Measurements from ENCODE around the gene OGFR. TPM values are rescaled to one million over a fixed set of nuclear protein-coding genes. Genes with fewer than 3 reads are reported as not detected.

Gene OGFR
- total and polyA plus RNA-seq, 2 donors (not counting 3 experiments of a cell fraction or from before 2014, with no cell fraction given): 30.8 to 44.0 TPM

GRCh38 chr20:62804021-62804626, 511 bp upstream of the OGFR start:
- H3K4me2 ChIP-seq (ENCODE audit: insufficient read depth, low read length): peak overlapping the region; percentile 44
- H3K27ac ChIP-seq (ENCODE audit: insufficient read depth, low read depth, low read length): no peak overlapping the region
- H3K4me1 ChIP-seq (ENCODE audit: control insufficient read depth, extremely low read depth, insufficient read depth, low read length): peaks cover 14% of the 10 kb centered on the region
- no peaks in the 10 kb centered on the region for H4K20me1 ChIP-seq (replicated peaks; ENCODE audit: control insufficient read depth, extremely low read depth, insufficient read depth, low read length)
- peaks cover 23% of the 10 kb centered on the region for H3K79me2 ChIP-seq (ENCODE audit: control insufficient read depth, insufficient read depth, low read length)
- dilution Hi-C loops (cut with MboI; ENCODE audit: extremely low pct_ligation_motif_present, low sequenced_read_pairs) (no loop called here), intact Hi-C loops (cut with micrococcal nuclease) (loop anchor here (10.0 kb wide), 1 partner anchor 419 kb away; the partner anchor contains the start of gene RPS21)
- H3K36me3 ChIP-seq (ENCODE audit: control insufficient read depth in 2 of 2, extremely low read depth in 1 of 2, insufficient read depth in 2 of 2, low read length in 2 of 2): peaks cover 10 to 16% of the 10 kb centered on the region in 2 experiments
- H3K4me3 ChIP-seq (replicated peaks in 1 of 3; ENCODE audit: insufficient read depth in 1 of 3, low read depth in 1 of 3, low read length in 3 of 3): peak overlapping the region in 1 of 3 experiments; percentile 96
- BruUV-seq (replicated peaks): no TSS peak
- no peaks in the 10 kb centered on the region for H3K27me3 ChIP-seq (ENCODE audit: control insufficient read depth in 2 of 2, insufficient read depth in 2 of 2, low read length in 2 of 2)
- FAIRE-seq (no peak), DNase-seq (ENCODE audit: low read depth, low spot score) (no peak)
- ChIA-PET POLR2A (no interaction called here), CTCF (interaction anchor here (0.7 to 2.2 kb wide), 2 partner anchors 11 to 660 kb away, joined by 3 to 7 read pairs; no protein-coding TSS in a partner anchor)
- H3K9ac ChIP-seq (replicated peaks; ENCODE audit: extremely low read depth, insufficient read depth, low read length): peak overlapping the region; percentile 14
- no peaks in the 10 kb centered on the region for H3K9me3 ChIP-seq (replicated peaks; ENCODE audit: control insufficient read depth, insufficient read depth, low read length)
- no peak for TF ChIP-seq POLR2AphosphoS5 (IDR thresholded peaks at IDR 0.05; ENCODE audit: insufficient read depth, low read depth, low read length)
- TF ChIP-seq, protein P1, sequence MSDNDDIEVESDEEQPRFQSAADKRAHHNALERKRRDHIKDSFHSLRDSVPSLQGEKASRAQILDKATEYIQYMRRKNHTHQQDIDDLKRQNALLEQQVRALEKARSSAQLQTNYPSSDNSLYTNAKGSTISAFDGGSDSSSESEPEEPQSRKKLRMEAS (IDR thresholded peaks at IDR 0.05; ENCODE audit: insufficient read depth, insufficient read length): no peak
- no peak for TF ChIP-seq GATA2 (IDR thresholded peaks at IDR 0.05; ENCODE audit: insufficient read depth, insufficient read length, low read depth, low read length)
- no peak for TF ChIP-seq EZH2 (IDR thresholded peaks at IDR 0.05; ENCODE audit: borderline replicate concordance, low read depth, low read length, severe bottlenecking)
- no peak for TF ChIP-seq JUN (IDR thresholded peaks at IDR 0.05; ENCODE audit: borderline replicate concordance, insufficient read depth, insufficient read length, low read depth)
- TF ChIP-seq POLR2A (IDR thresholded peaks at IDR 0.05; ENCODE audit: low read depth, low read length): no peak
- TF ChIP-seq MYC (IDR thresholded peaks at IDR 0.05; ENCODE audit: low read depth, low read length): no peak
- TF ChIP-seq, protein P2, sequence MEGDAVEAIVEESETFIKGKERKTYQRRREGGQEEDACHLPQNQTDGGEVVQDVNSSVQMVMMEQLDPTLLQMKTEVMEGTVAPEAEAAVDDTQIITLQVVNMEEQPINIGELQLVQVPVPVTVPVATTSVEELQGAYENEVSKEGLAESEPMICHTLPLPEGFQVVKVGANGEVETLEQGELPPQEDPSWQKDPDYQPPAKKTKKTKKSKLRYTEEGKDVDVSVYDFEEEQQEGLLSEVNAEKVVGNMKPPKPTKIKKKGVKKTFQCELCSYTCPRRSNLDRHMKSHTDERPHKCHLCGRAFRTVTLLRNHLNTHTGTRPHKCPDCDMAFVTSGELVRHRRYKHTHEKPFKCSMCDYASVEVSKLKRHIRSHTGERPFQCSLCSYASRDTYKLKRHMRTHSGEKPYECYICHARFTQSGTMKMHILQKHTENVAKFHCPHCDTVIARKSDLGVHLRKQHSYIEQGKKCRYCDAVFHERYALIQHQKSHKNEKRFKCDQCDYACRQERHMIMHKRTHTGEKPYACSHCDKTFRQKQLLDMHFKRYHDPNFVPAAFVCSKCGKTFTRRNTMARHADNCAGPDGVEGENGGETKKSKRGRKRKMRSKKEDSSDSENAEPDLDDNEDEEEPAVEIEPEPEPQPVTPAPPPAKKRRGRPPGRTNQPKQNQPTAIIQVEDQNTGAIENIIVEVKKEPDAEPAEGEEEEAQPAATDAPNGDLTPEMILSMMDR (IDR thresholded peaks at IDR 0.05; ENCODE audit: extremely low read depth in 1 of 2, insufficient read depth in 1 of 2, low read depth in 1 of 2, low read length in 2 of 2): no peak
- no peak for TF ChIP-seq FOS (IDR thresholded peaks at IDR 0.05; ENCODE audit: borderline replicate concordance, insufficient read depth, low read length)
- no peaks in the 10 kb centered on the region for H3K9me1 ChIP-seq (replicated peaks; ENCODE audit: control insufficient read depth, extremely low read depth, insufficient read depth, low read length)
- H2AFZ ChIP-seq (ENCODE audit: low read depth, low read length): peak overlapping the region; percentile 76
